HTR-8/SVneo (cell line): ENCODE results near the gene VSTM4.

Experiments
- DNase-seq: peaks from one replicate; pipeline ENCODE4 v3.0.0; 2011; ENCODE audit warnings: low spot score, mixed read lengths; ENCODE audit not compliant: insufficient read length
- FAIRE-seq: peaks from 2 replicates; lab custom pipeline; 2011; peaks lifted over from hg19 to GRCh38; lab: Jason Lieb, UNC

VSTM4 gene

GRCh38 chr10:49099046-49099445 lies 16.3 kb downstream of the VSTM4 start:
- FAIRE-seq (no peak), DNase-seq (no peak)

- DNase-seq: no peak
- FAIRE-seq: no peak
Observed at GRCh38 chr10:49096890-49097445, 18.4 kb downstream of the VSTM4 start.

- DNase-seq (no peak), FAIRE-seq (no peak)
Observed at GRCh38 chr10:49094646-49095045, 20.7 kb downstream of the VSTM4 start.

- FAIRE-seq: no peak
Observed at GRCh38 chr10:49093922-49094321, 21.4 kb downstream of the VSTM4 start.

GRCh38 chr10:49092477-49092876 lies 22.8 kb downstream of the VSTM4 start:
- FAIRE-seq: no peak
- DNase-seq: no peak

More at GRCh38 chr10:49093922-49094321, 21.4 kb downstream of the VSTM4 start:
- no peak for DNase-seq

GRCh38 chr10:49091450-49092210 lies 23.7 kb downstream of the VSTM4 start:
- FAIRE-seq (no peak), DNase-seq (no peak)

GRCh38 chr10:49090696-49091380 lies 24.5 kb downstream of the VSTM4 start:
- DNase-seq: no peak
- FAIRE-seq: no peak

DNA sequence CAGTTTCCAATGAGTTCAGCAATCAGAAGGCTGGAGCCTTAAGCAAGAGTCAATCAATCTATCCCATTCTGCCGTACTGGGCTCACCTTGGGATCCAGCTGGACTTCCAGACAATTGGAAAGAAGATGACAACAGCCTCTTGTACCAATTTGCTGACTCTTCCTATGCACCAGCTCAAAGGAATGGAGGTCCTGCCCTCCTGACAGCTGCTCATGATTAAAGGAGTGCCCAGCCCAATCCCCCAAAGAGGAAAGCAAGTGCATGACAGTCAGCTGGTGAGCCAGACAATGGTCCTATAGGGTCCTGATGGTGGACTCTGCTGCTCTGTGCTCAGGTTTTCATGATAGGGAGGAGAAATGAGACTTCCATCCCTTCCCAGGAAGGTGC lies 25.1 kb downstream of the VSTM4 start:
- FAIRE-seq (no peak), DNase-seq (no peak)

- FAIRE-seq (no peak), DNase-seq (no peak)
Observed at GRCh38 chr10:49089557-49090188, 25.6 kb downstream of the VSTM4 start.

- no peak for FAIRE-seq
- no peak for DNase-seq
Observed at GRCh38 chr10:49089152-49089551, 26.2 kb downstream of the VSTM4 start.

DNA sequence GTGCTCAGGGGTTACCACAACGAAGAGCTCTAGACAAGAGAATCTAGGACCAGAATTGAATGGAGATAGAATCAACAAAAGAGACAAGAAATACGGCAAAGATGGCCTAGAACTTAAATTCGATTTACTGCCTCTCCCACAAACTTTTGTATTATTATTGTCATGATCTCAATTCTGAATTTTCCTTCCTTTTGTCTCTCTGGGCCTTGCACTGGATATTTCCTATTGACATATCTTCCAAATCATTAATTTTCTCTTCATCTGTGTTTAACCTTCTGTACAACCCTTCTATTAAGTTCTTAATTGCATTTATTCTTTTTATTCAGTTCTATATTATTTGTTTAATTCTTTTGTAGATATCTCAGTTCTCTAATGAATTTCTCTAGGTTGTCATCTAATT lies 28.4 kb downstream of the VSTM4 start:
- no peak for FAIRE-seq

GRCh38 chr10:49083261-49083660 lies 32.1 kb downstream of the VSTM4 start:
- FAIRE-seq (no peak), DNase-seq (no peak)

More for the DNA sequence above, 28.4 kb downstream of the VSTM4 start:
- no peak for DNase-seq

DNA sequence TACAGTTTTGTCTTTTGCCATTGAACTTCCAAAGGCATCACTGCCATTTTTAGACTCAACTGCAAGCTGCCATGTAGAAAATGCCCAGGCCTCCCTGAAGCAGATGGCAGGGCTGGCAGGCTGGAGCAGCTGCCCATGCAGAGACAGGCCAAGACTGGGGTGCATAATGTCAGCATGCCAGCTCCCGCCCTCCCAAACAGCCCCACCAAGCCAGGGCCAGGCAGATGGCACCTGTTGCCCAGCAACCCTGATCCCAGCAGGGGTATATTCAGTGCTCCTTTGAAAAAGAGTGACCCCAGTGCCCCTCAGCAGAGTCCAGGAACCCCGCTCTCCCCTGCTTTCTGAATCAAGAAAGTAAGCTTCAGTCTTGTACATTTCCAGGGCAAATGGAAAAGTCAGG lies 32.6 kb downstream of the VSTM4 start:
- FAIRE-seq: no peak
- DNase-seq: no peak

GRCh38 chr10:49081547-49082275 lies 33.6 kb downstream of the VSTM4 start:
- FAIRE-seq: no peak
- DNase-seq: no peak

- DNase-seq: no peak
- no peak for FAIRE-seq
Observed at GRCh38 chr10:49080965-49081364, 34.4 kb downstream of the VSTM4 start.

GRCh38 chr10:49080071-49080470 lies 35.3 kb downstream of the VSTM4 start:
- DNase-seq: no peak
- FAIRE-seq: no peak

- no peak for DNase-seq
- no peak for FAIRE-seq
Observed at GRCh38 chr10:49079499-49079898, 35.8 kb downstream of the VSTM4 start.

DNA sequence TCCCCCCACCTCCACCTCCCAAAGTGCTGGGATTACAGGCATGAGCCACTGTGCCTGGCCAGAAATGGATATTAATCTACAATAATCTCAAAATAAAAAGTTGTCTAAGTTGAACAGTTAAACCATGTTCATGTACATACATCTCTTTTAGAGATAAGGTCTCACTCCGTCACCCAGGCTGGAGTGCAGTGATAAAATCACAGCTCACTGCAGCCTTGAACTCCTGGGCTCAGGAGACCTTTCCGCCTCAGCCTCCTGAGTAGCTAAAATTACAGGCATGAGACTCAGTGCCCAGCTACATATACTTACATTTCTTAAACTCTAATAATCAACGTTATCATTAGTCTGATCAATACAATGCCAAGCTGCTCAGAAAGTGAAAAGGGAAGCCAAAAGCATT lies 36.2 kb downstream of the VSTM4 start:
- FAIRE-seq: no peak
- DNase-seq: no peak

DNA sequence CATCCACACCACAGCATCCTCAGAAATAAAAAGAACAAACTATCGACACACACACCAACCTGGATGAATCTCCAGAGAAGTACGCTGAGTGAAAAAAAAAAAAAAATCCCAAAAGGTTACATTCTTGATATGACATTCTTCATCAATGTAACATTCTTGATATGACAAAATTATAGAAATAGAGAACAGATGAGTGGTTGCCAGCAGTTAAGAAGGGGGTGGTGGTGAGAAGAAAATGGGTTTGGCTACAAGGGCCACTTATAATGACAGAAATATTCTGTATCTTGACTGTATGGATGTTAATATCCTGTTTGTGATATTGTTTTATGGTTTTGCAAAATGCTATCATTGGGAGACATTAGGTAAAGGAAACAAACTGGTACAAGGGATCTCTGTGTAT lies 36.9 kb downstream of the VSTM4 start:
- no peak for FAIRE-seq
- DNase-seq: no peak

- FAIRE-seq (no peak), DNase-seq (no peak)
Observed at GRCh38 chr10:49076741-49077521, 38.4 kb downstream of the VSTM4 start.
